ENCODE data around the gene GAST.
A peak's percentile ranks its signal among the peaks of the same experiment; 100 is the strongest.
"Not testable (repeated sequence)": the region's sequence is repeated elsewhere in the genome, so short reads cannot be mapped to it uniquely, and the experiment has no call there.

The GAST gene

DNA sequence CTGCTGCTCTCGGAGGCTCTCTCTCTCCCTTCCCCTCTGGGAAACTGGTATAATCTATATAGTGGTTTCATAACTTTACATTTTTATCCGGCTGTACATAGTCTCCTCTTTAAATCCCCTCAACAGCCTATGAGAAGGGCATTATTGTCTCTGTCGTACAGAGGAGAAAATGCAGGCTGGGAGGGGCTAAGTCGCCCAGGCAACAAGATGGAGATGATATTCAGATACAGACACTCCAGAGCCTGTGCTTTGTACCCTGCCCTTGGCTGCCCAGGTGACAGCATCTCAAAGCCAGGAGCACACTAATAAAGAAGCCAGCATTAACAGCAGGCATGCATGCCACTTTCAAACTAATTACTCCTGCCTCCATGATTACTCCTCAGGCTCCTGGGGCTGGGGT, 28.1 kb upstream of the GAST start:
- no peak for DNase-seq

DNA sequence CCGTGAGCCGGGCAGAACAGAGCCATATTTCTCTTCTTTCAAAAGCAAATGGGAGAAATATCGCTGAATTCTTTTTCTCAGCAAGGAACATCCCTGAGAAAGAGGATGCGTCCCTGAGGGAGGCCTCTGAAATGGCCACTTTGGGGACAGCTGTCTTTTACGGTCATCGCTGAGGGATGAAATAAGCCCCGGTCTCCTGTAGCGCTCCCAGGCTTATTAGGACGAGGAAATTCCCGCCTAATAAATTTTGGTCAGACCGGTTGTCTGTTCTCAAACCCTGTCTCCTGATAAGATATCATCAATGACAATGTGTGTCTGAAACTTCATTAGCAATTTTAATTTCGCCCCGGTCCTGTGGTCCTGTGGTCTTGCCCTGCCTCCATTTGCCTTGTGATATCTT, 26.4 kb upstream of the GAST start:
- DNase-seq: not testable (repeated sequence)

DNA sequence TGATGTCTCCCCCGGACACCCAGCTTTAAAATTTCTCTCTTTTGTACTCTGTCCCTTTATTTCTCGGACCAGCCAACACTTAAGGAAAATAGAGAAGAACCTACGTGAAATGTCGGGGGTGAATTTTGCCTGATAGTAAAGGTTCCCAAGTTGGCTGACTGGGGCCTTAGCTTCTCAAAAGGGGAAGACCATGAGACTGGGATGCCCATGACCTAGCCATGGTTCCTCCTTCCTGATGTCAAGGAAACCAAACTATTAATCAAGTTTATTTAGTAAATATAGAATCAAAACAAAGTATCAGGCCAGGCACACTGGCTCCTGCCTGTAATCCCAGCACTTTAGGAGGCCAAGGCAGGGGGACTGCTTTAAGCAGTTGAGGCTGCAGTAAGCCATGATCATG, 25.9 kb upstream of the GAST start:
- no peak for DNase-seq

DNA sequence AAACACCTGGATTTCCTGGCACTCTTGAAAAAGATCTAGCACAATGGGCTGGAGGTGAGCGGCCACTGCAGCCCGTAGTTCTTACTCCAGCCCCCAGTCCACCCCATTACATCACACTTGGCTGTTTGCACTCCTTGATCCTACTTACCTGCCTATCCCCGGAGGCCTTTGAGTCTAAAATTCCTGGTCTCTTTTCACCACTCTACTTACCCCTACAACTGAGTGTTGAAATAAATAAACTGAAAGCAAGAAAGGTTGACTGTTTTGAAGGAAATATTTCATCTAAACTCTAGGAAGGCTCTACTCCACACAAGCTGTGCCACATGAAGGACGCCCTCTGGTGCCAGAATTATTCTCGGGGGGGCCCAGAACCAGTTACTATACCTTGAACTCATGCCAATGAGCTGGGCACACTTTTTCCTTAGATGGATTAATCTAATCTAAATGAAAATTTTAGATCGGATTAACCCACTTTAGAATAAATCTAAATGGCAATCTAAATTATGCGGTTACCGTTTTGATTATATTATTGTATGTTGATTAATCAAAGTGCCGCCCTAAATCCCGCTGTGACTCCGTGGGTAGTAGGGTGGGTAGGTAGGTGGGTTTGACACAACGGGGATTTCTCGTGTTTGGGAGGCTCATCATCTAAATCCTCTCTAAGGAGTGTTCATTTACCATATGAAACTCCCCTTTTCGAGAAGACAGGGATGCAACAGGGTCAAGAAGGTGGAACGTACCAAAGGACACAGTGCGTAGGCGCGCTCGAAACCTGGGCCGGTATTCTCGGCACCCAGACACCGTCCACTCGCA, 24.1 kb upstream of the GAST start:
- peak; percentile 74 for DNase-seq

DNA sequence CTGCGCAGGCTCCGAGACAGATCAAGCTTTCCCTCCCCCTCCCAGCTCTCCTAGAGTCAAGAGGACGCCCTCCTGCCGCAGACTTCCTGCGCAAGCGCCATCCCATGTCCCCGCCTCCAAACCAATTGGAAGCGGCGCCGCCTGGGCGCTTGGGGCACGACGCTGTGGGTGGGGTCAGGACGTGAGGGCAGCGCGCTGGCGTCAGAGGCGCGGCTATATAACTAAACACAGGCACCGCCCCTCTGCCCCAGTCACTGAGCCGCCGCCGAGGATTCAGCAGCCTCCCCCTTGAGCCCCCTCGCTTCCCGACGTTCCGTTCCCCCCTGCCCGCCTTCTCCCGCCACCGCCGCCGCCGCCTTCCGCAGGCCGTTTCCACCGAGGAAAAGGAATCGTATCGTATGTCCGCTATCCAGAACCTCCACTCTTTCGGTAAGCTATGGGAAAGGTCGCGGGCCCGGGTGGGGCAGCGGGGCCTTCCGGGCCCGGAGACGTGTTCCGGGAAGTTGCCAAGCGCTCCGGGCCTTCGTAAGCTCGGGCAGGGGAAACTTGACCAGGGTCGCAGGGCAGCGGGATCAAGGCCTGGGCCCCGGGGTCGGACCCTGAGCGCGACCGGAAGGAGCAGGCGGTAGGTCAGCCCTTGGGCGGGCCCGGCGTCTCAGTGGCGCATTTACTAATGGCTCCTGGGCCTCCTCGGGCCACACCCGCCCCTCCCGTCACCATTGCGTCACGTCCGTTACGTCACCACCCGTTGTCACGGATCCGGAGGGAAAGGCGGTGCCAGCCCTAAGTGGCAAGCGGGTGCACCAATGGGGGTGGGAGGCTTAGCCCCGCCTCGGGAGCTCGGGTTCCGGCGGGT, 23.3 kb upstream of the GAST start, which contains the start of gene EIF1:
Gene EIF1, plus strand, starts transcription at position 245 of the 856 bp plus-strand sequence. Its CDS starts 154 bp downstream, at position 399.
- peak; percentile 99 for DNase-seq

DNA sequence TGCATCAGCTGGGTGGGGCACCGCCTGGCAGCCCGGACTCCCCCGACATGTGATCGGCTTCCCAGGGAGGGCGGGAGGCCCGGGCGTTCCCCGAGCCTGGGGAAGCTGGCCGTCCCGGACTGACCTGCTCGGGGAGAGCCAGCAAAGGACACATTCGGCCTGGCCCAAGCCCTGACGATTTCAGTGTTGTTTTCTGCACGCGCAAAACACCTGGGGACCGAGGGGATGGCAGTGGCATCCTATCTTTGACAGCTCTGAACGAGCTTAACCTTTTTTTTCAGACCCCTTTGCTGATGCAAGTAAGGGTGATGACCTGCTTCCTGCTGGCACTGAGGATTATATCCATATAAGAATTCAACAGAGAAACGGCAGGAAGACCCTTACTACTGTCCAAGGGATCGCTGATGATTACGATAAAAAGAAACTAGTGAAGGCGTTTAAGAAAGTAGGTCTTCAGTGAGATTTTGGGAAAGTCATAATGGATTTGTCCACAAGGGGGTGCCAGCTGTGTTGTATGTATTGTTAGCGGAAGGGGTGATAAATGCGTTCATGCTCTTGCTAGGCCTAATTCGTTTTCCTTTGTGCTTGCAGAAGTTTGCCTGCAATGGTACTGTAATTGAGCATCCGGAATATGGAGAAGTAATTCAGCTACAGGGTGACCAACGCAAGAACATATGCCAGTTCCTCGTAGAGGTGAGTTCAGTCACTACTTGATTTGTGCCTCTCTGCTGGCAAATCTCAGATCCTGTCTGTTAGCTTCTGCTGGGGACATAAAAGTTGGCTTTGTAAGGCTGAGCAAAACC, 22.4 kb upstream of the GAST start:
- DNase-seq: no peak

DNA sequence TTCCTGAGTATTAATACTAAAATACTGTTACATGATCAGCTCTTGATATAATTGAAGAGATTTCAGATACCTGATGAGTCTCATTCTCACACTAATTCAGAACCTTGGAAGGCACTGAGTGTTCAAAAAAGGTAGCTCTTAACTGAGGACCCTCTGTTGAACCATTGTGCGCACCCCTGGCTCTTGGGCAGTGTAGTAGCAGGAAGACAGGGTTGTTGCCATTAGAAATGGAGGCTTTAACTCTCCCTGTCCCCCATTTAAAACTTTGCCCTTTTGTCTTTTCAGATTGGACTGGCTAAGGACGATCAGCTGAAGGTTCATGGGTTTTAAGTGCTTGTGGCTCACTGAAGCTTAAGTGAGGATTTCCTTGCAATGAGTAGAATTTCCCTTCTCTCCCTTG, 21.6 kb upstream of the GAST start:
- no peak for DNase-seq

DNA sequence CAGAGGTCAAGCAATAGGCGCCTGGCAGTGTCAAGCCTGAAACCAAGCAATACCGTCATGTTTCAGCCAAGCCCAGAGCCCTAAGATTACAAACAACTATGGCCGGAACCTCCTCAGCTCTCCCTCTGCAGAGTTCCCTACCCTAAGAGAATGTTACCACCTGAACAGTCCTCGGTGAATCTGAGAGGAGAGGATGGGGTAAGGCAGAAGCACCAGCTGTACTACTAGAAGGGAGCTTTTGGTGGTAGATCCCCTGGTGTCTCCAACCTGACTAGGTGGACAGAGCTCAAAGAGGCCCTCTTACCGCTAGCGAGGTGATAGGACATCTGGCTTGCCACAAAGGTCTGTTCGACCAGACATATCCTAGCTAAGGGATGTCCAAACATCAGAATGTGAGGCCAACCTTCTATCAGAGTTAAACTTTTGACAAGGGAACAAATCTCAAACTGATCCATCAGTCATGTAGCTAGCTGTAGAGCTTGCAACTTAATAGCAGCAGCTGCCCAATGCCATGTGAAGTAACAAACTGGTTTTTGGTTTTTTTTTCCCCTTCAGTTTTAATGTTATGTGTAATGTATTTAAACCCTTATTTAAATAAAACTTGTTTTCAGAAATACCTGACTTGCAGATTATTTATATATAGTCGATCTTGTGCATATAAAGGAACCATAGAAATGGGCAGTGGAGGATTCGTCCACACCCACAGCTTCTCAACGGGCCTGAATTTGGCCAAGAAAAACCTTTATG, 20.9 kb upstream of the GAST start:
- no peak for DNase-seq

DNA sequence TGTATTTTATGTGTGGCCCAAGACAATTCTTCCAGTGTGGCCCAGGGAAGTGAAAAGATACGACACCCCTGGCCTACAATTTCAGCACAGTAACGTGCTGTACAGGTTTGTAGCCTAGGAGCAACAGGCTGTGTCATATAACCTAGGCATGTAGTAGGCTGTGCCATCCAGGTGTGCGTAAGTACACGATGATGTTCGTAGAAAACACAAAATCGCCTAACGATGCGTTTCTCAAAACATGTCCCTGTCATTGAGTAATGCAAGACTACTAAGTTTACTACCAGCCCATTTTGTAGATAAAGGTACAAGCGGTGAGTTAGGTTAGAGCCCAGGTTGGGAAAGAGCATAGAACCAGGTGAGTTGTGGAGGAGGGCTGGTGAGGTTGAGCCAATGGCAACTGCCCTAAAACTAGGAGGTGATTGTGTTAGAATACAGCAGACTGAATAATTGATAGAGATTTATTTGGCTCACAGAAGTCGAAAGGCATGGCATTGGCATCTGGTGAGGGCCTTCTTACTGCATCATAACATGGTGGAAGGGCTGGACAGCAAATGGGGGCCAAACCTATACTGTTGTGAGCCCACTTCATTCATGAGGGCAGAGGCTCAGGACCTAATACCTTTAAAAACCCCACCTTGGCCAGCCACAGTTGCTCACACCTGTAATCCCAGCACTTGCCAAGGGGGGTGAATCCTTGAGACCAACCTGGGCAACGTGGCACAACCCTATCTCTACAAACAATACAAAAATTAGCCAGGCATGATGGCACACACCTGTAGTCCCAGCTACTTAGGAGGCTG, 19.2 kb upstream of the GAST start:
- no peak for DNase-seq

DNA sequence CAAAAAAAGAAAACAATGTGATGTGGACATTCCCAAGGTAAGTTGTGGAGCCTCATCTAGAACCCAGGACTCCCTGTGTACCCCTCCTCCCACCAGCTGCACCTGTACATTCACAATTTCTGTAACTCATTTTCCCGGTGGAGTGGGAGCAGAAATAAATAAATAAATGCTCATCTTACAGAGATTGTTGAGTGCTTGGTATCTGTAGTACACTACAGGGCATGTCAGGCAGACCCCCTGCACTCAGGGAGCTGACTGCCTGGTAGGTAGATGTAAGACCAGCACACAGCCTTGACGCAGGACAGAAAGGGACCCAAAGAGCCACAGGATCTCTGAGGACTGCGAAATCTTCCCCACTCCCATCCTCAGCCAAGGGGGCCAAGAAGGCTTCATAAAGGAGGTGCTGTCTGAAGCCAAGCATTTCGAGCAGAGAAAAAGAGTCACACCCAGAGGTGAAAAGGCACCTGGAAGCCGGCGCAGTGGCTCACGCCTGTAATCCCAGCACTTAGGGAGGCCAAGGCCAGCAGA, 16.9 kb upstream of the GAST start:
- DNase-seq: no peak

DNA sequence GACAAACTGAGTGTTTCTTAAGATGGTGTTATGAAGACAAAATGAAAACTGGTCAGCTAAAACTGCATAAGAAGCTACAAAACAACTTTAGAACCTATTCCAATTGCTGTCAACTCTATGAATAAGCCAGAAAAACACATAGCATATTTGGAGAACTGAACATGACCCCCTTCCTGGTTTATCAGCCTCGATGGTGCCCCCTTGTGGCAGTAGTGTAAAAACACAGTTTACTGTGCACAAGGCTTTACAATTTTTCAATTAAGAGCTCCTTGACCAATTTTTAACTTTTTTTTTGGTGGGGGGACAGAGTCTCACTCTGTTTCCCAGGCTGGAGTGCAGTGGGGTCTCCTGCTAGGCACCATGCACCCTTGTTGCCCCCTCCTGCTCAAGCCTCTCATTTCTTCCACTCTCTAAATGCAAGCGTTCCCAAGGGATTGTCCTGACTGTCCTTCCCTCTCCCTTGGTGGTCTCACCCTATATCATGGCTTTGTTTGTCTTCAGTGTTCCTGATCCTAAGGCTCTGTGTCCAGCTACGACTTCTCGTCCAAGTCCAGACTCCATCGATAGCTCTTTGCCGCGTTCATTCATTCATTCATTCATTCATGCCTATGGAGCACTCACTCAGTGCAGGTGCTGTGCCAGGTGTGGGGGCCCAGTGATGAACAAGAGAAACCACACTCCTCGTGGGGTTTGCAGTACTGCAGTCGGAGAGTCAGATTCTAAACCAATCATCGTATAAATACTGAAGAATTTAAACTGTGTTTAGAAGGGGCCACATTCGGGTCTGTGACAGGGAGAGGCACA, 16.0 kb upstream of the GAST start:
- peak; percentile 21 for DNase-seq

DNA sequence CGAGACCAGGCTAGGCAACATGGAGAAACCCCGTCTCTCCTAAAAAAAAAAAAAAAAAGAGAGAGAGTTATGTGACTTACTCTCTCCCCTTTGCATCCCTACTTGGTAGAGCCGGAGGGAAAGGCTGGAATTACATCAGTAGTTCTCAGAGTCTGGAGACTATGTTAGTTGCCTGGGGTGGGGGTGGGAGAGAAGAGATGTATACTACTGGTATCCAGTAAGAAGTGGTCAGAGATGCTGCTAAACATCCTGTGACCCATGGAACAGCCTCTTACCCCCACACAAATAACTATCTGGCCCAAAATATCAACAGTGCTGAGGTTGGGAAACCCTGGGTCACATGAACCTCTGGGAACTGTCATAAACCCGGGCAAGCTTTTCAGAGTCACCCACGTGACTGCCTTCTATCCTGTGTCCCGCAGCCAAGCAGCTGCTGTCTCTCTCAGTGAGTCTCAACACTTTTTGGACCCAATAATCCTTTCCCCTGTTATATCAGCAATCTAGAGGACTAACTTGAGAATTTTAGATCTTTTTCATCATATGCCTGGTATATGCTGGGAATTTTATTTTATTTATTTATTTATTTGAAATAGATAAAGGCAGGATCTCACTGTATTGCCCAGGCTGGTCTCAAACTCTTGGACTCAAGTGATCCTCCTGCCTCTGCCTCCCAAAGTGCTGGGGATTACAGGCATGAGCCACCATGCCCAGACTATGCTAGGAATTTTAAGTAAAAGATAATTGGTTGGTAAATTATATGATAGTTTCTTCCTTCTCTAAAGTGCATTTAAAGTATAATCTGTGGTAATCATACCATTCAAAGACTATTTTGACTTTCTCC, 14.8 kb upstream of the GAST start:
- no peak for DNase-seq

DNA sequence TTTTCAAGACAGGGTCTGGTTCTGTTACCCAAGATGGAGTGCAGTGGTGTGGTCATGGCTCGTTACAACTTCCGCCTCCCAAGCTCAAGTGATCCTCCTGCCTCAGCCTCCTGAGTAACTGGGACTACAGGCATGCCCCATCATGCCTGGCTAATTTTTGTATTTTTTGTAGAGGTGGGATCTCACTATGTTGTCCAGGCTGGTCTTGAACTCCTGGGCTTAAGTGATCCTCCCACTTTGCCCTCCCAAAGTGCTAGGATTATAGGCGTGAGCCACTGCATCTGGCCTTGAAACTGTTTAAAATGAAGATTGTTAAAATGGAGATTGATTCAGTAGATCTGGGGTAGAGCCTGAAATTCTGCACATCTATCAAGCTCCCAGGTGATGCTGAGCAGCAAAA, 11.3 kb upstream of the GAST start:
- DNase-seq: not testable (repeated sequence)

DNA sequence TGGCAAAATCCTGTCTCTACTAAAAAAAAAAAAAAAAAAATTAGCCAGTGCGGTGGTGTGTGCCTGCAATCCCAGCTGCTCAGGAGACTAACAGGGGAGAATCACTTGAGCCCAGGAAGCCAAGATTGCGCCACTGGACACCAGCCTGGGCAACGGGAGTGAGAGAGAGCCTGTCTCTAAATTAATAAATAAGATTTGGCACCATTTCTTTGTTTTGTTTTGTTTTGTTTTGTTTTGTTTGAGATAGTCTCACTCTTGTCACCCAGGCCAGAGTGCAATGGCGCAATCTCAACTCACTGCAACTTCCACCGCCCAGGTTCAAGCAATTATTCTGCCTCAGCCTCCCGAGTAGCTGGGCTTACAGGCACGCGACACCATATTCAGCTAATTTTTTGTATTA, 9.4 kb upstream of the GAST start:
- no peak for DNase-seq

DNA sequence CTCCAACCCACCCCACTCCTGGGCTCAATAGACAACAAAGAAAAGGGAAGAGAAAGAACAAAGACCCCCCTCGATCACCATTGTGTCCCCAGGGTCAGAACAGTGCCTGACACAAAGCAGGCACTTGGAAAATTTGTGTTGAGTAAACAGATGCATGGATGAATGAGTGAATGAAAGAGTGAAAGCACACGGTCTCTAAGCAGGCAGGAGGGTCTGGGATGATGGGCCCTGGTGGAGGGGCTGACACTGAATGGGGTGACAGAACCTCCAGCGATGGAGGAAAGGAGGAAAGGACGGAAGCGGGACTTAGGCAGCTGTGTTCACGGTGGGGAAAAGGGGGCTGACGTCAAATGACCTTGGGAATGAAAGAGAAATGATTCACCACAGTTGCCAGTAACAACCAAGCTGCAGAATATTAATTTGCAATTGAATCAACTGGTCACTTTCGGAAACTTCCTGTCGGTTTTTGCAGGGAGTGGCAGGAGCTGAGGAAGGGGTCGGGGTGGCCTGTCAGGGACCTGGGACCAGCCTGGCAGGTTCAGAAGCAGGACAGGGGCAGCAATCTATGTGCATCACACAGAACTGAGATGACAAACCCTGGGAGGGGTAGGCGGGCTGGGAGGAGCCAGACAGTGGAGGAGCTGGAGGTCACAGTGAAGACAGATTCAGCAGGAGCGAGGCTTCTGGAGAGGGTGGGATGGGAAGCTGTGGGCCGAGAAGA, 6.7 kb upstream of the GAST start:
- DNase-seq: no peak

DNA sequence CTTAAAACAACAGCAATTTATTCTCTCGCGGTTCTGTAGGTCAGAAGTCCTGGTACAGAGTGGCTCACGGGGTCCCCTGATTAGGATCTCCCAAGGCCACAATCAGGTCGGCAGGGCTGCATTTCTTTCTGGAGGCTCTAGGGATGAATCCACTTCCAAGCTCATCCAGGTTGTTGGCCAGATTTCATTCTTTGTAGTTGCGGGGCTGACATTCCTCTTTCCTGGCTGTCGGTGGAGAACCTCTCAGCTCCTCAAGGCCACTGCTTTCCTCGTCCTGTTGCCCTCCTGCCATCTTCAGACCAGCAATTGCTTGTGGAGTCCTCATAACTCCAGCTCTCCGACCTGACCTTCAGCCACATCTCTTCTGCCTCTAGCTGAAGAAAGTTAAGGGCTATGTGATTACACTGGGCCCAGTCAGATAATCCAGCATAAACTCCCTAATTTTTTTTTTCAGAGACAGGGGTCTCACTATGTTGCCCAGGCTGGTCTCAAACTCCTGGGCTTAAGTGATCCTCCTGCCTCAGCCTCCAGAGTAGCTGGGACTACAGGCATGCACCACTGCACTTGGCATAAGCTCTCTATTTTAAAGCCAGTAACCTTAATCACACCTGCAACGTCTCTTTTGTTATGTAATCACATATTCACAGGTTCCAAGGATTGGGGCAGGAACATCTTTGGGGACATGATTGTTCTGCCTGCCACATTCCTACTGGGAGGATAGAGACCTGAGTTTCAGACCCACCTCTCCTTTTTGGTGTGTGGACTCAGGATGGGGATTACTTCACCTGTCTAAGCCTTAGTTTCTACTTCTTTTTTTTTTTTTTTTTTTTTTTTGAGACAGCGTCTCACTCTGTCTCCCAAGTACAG, 4.1 kb upstream of the GAST start:
- no peak for DNase-seq

DNA sequence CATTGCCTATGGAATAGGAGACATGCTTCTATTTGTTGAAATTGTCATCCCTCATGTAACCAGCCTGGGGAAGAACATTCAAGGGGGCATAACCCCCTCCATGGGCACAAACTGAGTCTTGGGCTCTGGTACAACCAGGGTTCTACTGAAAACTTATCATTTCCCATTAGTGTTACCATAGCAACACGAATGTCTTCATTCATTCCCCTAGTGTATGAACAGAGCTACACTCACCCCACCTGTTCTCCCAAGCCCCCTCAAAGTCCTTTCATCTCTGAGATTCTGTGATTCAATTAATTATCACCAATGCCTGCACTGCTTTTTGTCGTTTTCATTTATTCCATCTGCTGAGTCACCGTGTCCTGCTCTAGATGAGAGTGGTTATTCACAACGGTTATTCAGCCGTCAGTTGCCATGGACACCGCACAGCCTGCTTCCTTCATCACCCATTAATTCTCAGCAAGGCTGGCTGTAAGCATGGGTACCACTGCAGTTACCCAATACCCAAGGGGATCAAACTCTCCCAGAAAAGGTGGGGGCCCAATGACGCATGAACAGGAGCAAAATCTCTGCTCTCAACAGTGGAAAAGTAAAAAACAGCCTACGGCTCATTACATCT, 1.6 kb upstream of the GAST start:
- no peak for DNase-seq

All from NCI-H510A (cell line).